Limb (tissue), 2 donors: ENCODE data around the gene CPO.

ENCODE experiments used
- DNase-seq, 2 donors: peaks; one replicate each; pipeline ENCODE4 v3.0.0-alpha.2; 2016; ENCODE audit errors: extremely low spot score in 2 of 2

Gene CPO

DNA sequence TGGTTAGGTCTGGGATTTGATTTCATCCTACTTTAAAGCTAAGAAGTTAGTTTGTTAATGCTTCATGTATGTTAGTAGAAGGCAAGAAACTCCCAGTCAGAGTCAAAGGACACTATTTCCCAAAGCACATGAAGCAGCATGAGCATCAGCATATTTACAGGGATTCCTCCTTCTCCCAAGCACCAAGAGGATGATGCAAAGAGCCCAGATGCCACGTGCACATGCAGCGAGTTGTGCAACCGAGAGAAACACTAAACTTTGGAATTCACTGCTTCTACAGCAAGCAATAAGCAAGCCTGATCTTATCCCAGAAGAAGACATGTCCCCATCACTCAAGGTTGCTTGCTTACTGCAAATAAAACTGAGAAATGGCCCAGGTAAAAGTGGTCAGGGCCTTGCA is 32.5 kb downstream of the CPO start:
- no peak for DNase-seq

DNA sequence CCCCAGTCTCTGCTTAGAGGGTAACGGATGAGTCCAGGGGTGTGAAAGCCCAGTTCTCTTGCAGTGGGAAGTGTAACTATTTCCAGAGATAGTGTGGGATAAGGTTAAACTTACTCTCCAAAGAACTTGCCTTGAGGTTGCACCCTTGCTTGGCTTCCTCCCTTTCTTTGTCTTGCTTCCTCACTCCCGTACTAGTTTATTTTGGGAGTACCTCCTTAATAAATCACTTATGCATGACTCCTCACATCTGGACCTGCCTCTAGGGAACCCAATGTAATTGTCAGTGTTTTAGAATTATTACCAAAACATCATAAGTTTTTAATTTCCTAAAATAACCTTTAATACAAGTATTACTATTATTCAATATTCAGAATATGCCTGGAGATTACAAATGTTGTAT is 35.2 kb downstream of the CPO start:
- no peak for DNase-seq

DNA sequence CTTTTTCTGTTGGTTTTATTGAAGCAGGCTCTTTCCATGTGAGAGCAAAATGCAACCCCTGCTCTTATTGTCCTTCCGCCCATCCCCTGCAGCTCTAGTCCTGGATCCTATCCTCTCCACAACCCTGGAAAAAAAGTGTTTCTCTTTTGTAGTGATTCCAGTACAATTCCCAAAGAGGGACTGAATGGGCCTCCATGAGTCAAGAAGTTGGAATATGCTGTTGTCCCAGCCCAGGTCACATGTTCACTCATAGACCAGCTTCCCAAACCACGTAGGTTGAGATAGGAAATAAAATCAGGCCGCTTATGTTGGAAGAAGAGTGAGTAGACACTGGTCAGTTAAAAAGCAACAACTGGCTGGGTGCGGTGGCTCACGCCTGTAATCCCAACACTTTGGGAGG is 39.4 kb downstream of the CPO start:
- DNase-seq: no peak

DNA sequence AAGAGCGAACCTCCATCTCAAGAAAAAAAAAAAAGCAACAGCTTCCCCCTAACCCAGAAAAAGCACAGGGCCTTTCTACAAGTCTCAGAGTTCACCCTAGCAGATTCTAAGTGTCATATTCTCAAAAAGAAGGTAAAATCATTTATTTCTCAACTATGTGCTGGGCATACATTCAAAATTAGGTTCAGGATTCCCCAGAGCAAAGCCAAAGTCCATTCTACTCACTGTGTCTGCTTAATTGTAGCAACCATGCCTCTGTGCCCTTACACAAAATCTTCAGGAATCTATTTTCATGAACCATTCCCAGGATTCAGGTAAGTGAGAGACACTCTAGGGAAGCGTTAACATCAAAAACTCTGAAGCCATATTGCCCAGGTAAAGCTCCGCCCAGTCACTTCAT is 40.0 kb downstream of the CPO start:
- DNase-seq: no peak

DNA sequence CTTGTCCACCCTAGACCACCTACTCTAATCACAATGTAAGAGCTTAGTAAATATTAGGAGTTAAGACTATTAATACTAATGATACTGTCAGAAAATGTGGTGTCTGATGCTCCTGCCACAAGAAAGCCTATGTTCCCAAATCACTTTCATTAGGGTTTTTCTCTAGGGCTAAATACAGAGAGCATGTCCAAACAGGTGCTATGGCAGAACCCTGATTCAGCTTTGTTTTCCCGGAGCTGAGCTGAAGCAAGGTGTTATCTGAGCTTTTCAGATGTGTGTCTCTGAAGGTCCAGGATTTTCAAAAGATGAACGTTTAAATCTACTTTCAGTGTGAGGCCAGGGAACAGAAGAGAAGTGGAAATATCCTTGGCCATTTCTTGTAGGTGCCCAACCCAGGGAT is 40.6 kb downstream of the CPO start:
- no peak for DNase-seq

DNA sequence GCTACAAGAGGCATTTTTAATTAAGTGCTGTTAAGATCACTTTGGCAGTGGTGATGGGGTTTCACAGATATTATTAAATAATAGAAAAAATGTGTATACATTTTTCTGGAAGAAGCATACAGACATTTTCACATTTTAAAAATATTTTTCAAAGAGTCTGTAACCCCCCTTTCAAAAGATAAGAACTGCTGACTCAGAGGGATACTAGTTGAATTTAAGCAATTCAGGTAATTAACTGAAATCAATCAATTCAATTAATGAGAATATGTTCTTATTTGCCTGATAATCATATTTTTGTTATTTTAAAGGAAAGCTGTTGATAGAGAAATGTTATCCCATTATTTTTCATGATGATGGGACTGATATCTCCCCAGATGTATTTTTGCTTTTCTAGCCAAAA is 41.1 kb downstream of the CPO start:
- DNase-seq: no peak

DNA sequence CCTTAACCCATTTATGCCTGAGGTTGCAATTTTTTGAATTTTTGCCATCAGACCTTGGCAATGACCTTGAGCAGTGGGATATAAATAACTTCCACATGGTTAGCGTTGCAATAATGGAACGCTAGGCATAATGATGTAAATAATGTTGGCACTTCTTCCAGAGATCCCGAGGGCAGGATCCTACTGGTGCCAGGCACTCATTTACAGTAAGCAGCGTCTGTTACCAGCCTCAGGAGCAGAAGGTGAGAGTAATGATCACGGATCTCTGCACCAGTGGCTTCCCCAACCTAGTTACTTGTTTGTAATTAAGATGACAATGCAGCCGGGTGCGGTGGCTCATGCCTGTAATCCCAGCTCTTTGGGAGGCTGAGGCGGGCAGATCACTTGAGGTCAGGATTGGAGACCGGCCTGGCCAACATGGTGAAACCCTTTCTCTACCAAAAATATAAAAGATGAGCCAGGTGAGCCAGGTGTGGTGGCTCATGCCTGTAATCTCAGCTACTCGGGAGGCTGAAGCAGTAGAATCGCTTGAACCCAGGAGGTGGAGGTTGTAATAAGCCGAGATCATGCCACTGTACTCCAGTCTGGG is 41.9 kb downstream of the CPO start:
- no peak for DNase-seq

DNA sequence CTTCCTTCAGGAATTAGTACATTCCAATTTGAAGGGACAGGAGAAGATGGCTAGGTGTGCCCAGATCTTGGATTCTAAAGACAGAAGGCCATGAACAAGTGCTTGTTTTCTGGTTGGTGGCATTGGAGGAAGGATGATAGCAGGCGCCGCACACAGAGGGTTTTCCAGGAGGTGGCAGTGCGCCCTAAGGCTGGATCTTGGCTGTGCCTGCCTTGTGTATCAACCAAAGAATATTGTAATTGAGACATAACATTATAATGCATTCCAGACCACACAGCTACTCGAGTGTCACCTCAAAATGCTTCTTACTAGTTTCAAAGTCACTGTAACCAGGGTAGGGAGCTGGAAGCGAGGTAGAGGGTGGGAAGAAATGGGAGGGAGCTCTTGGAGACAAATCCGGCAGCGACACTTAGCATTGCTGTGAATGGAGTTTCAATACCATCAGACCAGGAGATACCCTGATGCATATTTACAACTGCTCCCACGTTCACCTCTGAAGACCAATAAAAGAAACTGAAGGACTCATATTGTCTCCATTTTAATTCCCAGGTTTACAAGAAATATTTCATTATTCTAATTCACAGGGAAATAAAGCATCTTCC is 42.5 kb downstream of the CPO start:
- peak; percentile 67 to 86 for DNase-seq

DNA sequence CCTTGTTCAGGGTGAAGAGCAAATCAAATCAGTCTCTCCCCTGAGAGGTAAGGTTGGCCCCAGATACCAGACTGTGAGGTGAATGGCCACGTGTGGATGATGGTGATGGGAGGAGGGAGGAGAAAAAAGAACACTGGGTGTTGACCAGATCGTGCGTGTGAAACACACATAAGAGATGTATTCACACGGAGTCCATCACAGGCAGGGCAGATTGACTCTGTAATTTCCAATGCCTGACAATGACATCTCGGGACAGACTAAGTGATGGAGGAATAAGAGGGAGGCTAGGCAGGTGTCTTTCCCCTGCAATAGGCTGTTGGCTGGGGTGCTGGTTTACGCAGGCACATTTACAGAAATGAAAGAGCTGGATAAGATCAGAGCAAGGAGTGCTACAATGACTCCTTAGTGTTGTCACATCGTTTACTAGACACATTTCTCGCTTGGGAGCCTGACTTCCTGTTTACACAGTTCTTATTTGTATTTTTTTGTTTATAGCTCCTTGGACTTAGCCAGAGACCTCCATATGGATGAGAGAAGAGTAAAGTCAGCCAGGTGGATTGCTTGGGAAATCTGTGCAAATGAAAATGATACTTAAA is 43.1 kb downstream of the CPO start:
- DNase-seq: no peak

DNA sequence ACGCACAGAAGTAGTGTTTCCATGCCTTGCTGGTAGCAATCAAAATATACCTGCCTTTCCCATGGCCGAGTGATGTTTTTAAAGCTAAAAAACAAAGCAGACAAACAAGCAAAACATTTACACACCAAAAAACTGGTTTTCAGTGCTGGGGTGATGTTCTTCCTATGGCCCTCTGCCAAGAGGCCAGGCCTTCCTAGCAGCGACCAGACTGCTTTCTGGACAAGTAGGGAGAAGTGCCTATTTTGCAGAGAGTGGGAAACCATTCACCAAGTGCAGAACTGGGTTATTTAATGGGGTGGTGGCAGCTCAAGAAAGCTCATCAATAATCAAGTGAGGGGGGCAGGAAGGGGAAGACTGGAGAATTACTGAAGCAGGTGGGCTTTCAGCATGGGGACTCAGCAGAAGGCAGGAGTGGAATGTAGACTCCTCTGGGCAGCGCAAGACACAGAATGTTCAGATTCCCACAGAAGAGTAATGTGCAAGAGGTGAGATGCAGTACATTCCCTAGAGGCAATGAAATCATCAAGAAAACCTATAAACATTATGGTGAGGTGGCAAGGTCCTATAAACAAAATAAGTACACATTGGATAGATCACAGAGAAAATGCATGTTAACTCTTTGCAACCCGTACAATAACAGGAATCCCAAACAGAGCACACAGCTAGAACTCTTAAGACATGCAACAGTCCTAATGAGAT is 44.0 kb downstream of the CPO start:
- DNase-seq: peak in 1 of 2 donors; percentile 34

DNA sequence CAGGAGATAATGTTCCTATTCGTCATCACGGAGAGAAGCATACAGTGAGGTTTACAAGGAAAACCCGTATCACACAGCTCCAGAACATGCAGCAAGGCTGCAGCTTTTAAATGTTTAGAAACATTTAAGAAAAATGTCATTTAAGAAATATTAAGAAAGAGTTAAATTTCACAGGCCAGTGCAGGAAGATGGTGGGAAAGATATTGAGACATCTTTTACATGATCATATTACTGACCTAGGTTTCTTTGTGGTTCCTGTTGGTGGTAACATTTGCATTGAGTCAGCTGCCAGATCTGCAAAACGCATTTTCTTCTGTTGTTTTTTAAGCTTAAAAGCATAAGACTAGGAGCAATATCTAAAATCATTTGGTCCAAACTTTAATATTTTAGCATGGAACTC is 44.9 kb downstream of the CPO start:
- no peak for DNase-seq

DNA sequence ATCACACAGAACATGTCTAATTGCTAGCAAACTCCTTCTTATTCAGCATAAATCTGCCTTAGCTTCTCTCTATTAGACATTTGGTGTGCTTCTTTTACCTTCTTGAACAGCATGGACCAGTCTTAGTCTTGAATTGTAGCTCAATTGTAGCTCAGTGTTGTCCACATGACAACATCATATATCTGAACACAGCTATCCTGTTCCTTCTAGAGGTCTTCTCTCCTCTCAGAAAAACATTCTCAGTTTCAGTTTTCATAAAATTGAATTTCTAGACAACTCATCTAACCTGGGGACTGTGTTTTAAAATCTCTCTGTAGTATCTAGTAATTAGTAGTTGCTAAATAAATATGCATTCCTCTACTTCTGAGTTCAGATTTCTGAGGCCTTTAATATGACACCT is 47.6 kb downstream of the CPO start:
- no peak for DNase-seq

DNA sequence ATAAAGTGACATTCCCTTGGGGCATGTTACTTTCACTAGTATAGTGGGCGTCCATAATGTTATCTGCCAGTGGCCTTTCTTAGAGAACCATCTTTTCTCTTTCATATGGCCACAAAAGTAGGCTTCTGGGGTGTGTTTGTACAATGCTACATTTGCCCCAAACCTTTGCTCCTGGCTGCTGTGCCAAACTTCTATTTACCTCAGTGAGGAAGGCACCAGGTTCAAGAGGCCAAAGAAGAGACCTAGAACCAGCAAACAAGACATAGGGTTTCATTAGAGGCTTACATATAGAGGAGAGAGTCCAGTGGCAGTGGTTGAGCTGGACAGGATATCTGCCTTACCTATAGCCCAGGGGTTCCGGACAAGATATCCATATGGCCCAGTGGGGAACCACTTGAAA is 48.5 kb downstream of the CPO start:
- DNase-seq: no peak

DNA sequence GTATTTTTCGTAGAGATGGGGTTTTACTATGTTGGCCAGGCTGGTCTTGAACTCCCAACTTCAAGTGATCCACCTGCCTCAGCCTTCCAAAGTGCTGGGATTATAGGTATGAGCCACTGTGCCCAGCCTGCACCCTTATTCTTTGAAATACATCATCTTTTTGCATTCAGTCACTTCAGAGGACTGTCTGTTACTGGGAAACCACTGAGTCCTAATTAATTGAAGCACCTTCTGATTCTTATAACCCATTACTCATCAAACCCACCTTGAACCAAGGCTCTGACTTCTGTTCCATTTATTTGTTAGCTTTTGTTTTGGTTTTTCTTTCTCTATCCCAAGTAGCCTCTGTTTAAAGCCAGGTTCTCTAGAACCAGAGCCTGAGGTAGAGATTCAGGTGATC is 49.6 kb downstream of the CPO start:
- no peak for DNase-seq

DNA sequence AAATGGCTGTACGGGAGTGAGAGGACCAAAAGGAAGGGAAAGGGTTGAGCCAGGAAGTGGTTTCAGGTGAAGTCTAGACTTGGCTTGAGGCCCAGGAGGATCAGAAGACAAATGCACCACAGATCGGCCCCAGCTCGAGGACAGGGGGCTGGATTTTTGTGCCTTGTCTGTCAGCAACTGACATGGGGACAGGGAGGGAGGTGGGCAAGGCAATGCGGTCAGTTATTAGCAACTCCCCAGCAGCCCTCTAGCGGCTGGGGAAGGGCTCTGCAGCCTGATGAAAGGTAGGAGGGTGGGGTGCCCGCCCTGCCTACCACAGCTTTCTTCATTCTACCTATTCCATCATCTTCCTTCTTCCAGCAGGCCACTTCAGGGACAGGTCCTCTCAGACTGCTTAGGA is 50.0 kb downstream of the CPO start:
- DNase-seq: no peak

DNA sequence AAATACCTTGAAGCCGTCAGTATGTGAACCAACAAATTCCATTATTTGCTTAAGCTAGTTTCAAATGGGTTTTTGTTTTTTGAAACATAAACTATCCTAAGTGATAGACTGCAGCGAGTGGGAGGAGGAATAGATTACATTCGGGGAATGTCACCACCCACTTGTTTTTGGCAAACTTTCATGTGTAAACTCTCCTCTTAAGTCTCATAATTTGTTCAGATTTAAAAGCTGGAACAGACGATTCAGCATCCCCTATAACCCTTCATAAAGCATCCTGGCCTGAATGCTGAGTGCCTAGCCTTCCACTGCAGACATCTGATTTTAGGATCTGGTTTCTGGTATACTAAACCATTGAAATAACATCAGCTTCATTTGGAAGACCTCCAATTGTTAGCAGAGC is 51.0 kb downstream of the CPO start:
- no peak for DNase-seq

DNA sequence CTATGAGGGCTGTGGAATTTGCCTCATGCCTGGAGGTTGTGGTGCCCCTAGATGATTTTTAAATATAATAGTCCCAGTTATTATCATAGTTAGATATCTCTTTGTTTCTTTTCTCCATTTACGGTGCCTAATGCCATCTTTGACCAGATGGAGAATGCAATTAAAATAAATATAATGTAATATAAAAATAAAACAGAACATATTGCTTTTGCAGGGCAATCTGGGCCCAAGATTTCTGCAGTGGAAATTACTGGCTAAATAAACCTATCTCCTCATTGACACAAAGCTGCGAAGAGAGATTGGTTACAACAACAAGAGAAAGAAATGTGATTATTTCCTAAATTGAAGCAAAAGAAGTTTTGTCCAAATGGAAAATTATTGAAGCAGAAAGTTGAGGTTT is 51.8 kb downstream of the CPO start:
- no peak for DNase-seq

DNA sequence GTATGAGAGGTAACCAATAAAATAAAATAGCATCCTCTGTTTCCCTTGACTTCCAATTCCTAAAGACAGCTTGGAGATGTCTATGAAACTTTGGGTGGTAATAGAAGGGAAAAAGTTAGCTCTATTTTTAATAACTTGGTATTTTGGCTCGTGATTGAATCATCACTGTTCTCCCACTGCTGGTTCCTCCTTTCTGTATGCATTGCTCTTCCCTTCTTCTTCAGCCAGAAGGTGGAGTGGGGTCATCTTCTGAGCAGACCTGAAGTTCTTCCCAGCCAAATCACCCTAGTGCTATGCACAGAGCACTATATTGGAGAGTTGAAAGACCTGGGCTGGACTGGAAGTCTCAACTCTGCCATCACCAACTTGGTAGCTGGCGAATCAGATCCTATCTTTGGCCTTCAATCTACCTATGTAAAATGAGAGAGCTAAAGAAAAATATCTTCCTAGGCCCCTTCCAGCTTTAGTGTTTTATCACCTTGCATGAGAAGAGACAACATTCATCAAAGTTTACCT is 54.1 kb downstream of the CPO start:
- DNase-seq: no peak

DNA sequence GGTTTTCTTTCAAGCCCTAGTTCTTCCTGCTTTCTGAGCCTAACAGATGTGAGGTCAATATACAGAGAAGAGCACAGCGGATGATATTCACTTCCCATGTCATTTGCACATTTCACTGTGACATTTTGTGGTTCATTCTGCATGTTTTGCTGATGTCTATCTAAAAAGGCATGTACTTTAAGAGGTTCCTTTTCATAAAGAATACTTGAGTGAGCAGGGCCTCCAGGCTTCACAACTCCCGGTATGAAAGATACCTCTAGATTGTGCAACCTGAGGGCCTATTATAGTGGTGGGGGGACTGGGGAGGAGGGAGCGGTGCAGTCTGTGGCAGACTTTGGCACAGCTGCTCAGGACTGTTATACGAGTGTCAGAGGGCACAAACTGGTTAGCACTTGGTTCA is 54.6 kb downstream of the CPO start:
- no peak for DNase-seq

DNA sequence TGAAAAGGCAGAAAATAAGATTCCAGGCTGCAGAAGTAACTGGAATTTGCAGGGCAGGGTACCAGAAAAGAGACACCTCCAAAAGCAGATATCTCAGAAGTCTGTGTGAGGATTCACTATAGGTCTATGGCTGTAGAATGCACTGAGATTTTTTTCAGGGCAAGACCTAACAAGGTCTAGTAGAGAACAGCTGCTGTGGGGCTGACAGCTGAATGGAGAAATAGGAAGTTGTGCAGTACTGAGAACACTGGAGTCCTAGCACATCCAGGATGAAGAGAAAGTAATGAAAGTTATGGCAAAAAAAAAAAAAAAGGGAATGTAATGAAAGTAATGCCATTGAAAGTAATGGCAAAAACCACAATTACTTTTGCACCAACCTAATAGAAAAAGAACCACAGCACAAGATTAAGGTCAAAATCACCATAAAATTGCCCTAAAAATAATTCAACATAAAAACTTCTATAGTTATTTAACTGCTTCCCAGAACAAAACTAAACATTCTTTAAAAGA is 57.3 kb downstream of the CPO start:
- DNase-seq: no peak

DNA sequence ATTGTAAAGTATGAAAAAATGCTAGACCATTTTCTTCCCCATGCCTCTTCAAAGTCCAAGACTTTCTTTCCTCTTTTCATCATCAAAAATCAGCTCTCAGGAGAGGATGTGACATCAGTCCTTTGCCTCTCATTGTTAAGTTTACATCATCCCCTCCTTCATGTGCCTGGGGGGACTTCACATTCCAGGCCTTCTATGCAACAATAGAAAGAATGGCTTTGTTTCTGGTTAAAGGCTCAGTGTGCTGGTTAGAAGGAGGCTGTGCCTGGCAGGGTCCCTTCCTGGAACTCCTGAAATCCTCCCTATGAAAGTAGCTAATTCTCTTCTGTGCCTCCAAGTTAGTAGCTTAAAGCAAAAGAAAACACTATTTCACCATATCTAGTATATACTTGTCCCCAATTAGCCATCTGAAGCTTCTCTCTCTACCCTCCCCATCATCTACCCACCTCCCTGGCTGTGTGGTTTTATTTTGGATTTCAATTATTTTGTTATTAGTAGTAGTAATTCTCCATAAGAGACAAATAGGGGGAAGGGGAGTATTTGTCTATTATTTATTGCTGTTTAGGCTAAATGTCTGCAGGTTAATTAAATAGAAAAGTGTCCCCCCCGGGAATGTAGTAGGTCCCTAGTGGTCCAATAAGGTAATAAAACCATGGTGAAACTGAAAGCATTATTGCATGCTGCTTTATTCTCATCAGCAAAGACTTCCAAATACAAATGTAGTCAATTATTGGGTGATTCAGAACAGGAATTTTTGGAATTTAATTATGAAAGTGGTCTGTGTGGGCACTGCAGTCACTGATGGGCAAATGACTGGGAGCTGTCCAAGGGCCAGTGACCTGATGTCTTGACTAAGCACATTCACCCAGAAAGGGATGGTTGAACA is 69.0 kb downstream of the CPO start:
- no peak for DNase-seq
